Activated naive CD8-positive, alpha-beta T cell treated with anti-CD3 and anti-CD28 coated beads for 36 hours (primary cell): ENCODE data around the gene TLE7. TPM values are rescaled to one million over a fixed set of nuclear protein-coding genes. Genes with fewer than 3 reads are reported as not detected.

Experiments
- DNase-seq: peaks from one replicate; pipeline ENCODE4 v3.0.0; 2021
- H3K27ac Mint-ChIP-seq: one replicate; pipeline ENCODE4 v1.8.0; 2022; ENCODE audit warnings: mild to moderate bottlenecking, moderate library complexity, mixed read lengths
- H3K27me3 Mint-ChIP-seq: one replicate; pipeline ENCODE4 v1.8.0; 2022; ENCODE audit warnings: mild to moderate bottlenecking, mixed read lengths
- H3K36me3 Mint-ChIP-seq: one replicate; pipeline ENCODE4 v1.8.0; 2021; ENCODE audit warnings: mild to moderate bottlenecking, mixed read lengths
- H3K4me1 Mint-ChIP-seq: one replicate; pipeline ENCODE4 v1.8.0; 2021; ENCODE audit warnings: mixed read lengths
- H3K4me3 Mint-ChIP-seq: one replicate; pipeline ENCODE4 v1.8.0; 2022; ENCODE audit warnings: mild to moderate bottlenecking, moderate library complexity, mixed read lengths
- H3K9me3 Mint-ChIP-seq: one replicate; pipeline ENCODE4 v1.8.0; 2022; ENCODE audit warnings: mixed read lengths
- total RNA-seq, 2 experiments: library from RNA; stranded (reverse); gene quantifications; one replicate each; pipeline ENCODE4 v1.2.3, GENCODE V29; 2021

TLE7 gene
- total RNA-seq, 2 experiments from 2014 or later, result not detected

- Mint-ChIP-seq H3K27me3 (peaks cover 34% of the 10 kb centered on the region), H3K4me3 (no peak overlapping the region), H3K36me3 (no peaks in the 10 kb centered on the region), H3K9me3 (no peaks in the 10 kb centered on the region), H3K4me1 (peaks cover 3% of the 10 kb centered on the region), H3K27ac (no peak overlapping the region)
- no peak for DNase-seq
Measured at GRCh38 chr16:71384073-71384724, 57.7 kb downstream of the TLE7 start.

- peak; percentile 29 for DNase-seq
- Mint-ChIP-seq H3K9me3 (no peaks in the 10 kb centered on the region), H3K36me3 (no peaks in the 10 kb centered on the region), H3K4me1 (peaks cover 3% of the 10 kb centered on the region), H3K27me3 (peaks cover 34% of the 10 kb centered on the region), H3K4me3 (no peak overlapping the region), H3K27ac (no peak overlapping the region)
Measured at GRCh38 chr16:71383054-71383773, 58.6 kb downstream of the TLE7 start.

GRCh38 chr16:71380831-71381230, 61.0 kb downstream of the TLE7 start:
- Mint-ChIP-seq H3K36me3 (no peaks in the 10 kb centered on the region), H3K4me1 (no peaks in the 10 kb centered on the region), H3K9me3 (no peaks in the 10 kb centered on the region), H3K27ac (no peak overlapping the region), H3K4me3 (no peak overlapping the region), H3K27me3 (peaks cover 23% of the 10 kb centered on the region)
- no peak for DNase-seq

Other genes starting within 250 kb of the TLE7 start
- gene HYDIN, start 211.3 kb downstream of the TLE7 start, total RNA-seq, result not detected
- gene CMTR2, start 152.7 kb downstream of the TLE7 start, total RNA-seq, result 10 to 100 TPM; 18.5 to 20.8 TPM
- gene CALB2, start 83.3 kb downstream of the TLE7 start, total RNA-seq, result not detected
- gene ZNF23, start 20.2 kb upstream of the TLE7 start, total RNA-seq, result 10 to 100 TPM; 11.1 to 11.5 TPM
- 1 to 10 TPM; 3.0 to 3.6 TPM for gene ZNF19, start 47.3 kb upstream of the TLE7 start, total RNA-seq
- gene CHST4, start 84.4 kb upstream of the TLE7 start, total RNA-seq, result under 1 TPM in 1 of 2 experiments, not detected in 1; 0.19 TPM
- gene TAT, start 135.0 kb upstream of the TLE7 start, total RNA-seq, result not detected
- gene MARVELD3, start 184.1 kb upstream of the TLE7 start, total RNA-seq, result not detected